HG02571 (cell line): Measurements from ENCODE around the gene GOLM1.

Source experiments
- ATAC-seq: cut with Tn5 transposase; IDR thresholded peaks from one replicate; pipeline ENCODE4 v1.9.1; 2021; ENCODE audit warnings: mild to moderate bottlenecking, moderate library complexity; ENCODE audit not compliant: unreplicated experiment

The GOLM1 gene

GRCh38 chr9:86046930-86047341 is 52.4 kb downstream of the GOLM1 start:
- ATAC-seq = no peak

- no peak for ATAC-seq
Observed at GRCh38 chr9:86046071-86046636, 53.2 kb downstream of the GOLM1 start.

- ATAC-seq = no peak
Observed at GRCh38 chr9:86045654-86046053, 53.7 kb downstream of the GOLM1 start.

- no peak for ATAC-seq
Observed at GRCh38 chr9:86043999-86044398, 55.4 kb downstream of the GOLM1 start.

GRCh38 chr9:86043586-86043985 is 55.8 kb downstream of the GOLM1 start:
- no peak for ATAC-seq

- ATAC-seq = no peak
Observed at GRCh38 chr9:86042199-86042978, 57.0 kb downstream of the GOLM1 start.

- ATAC-seq = no peak
Observed at GRCh38 chr9:86041311-86041741, 58.0 kb downstream of the GOLM1 start.

- ATAC-seq = no peak
Observed at GRCh38 chr9:86040861-86041155, 58.5 kb downstream of the GOLM1 start.

GRCh38 chr9:86039991-86040860 is 59.1 kb downstream of the GOLM1 start:
- no peak for ATAC-seq

GRCh38 chr9:86036555-86036954 is 62.8 kb downstream of the GOLM1 start:
- ATAC-seq = no peak

- no peak for ATAC-seq
Observed at GRCh38 chr9:86035827-86036440, 63.4 kb downstream of the GOLM1 start.

- no peak for ATAC-seq
Observed at GRCh38 chr9:86034863-86035734, 64.3 kb downstream of the GOLM1 start.

- no peak for ATAC-seq
Observed at GRCh38 chr9:86027767-86028166, 71.6 kb downstream of the GOLM1 start.

- no peak for ATAC-seq
Observed at GRCh38 chr9:86022687-86023266, 76.6 kb downstream of the GOLM1 start.

GRCh38 chr9:86021166-86021565 is 78.2 kb downstream of the GOLM1 start:
- ATAC-seq = no peak

- ATAC-seq = no peak
Observed at GRCh38 chr9:86020731-86021130, 78.6 kb downstream of the GOLM1 start.

- no peak for ATAC-seq
Observed at GRCh38 chr9:86009133-86009532, 90.2 kb downstream of the GOLM1 start.

GRCh38 chr9:86005253-86005775 is 94.0 kb downstream of the GOLM1 start:
- no peak for ATAC-seq

GRCh38 chr9:85995599-85995998 is 103.8 kb downstream of the GOLM1 start:
- no peak for ATAC-seq

- no peak for ATAC-seq
Observed at GRCh38 chr9:85995097-85995496, 104.3 kb downstream of the GOLM1 start.
